GM10248 (cell line): ENCODE measurements around the gene NCK1.

ENCODE experiments used
- CTCF ChIA-PET: fragments of 300-600 bp; sonication (Branson Sonifier 250); formaldehyde crosslinking; extraction: SDS; loops from one replicate; lab custom pipeline; 2021; ENCODE audit warnings: antibody characterized with exemption; lab: Yijun Ruan, JAX
- POLR2A ChIA-PET: fragments of 350-650 bp; sonication (Branson Sonifier 250); formaldehyde crosslinking; extraction: SDS; loops from one replicate; lab custom pipeline; 2020; ENCODE audit warnings: antibody characterized with exemption; lab: Yijun Ruan, JAX
- DNase-seq: peaks from one replicate; pipeline ENCODE4 v3.0.0; 2012; ENCODE audit errors: extremely low spot score
- CTCF ChIP-seq: IDR thresholded peaks from 2 replicates; pipeline ENCODE4 v1.5.1; 2012; ENCODE audit warnings: mild to moderate bottlenecking, low read depth; ENCODE audit errors: extremely low read depth, missing control alignments, control extremely low read depth

The NCK1 gene

GRCh38 chr3:136861890-136862616, at the start of gene NCK1:
TSS of gene NCK1 (plus strand) at chr3:136862208. CDS start at chr3:136928002, 65,794 bp downstream.
- POLR2A ChIA-PET, result interaction anchor here (1.0 to 1.7 kb wide), 2 partner anchors 23 to 109 kb away, joined by 4 to 12 read pairs; partner anchors contain the start of gene STAG1
- TF ChIP-seq CTCF, result peak; percentile 11
- peak; percentile 97 for DNase-seq
- CTCF ChIA-PET, result interaction anchor here (1.2 to 4.0 kb wide), 9 partner anchors 11 to 470 kb away, joined by 3 to 15 read pairs (median 6); partner anchors contain the start of gene STAG1

DNA sequence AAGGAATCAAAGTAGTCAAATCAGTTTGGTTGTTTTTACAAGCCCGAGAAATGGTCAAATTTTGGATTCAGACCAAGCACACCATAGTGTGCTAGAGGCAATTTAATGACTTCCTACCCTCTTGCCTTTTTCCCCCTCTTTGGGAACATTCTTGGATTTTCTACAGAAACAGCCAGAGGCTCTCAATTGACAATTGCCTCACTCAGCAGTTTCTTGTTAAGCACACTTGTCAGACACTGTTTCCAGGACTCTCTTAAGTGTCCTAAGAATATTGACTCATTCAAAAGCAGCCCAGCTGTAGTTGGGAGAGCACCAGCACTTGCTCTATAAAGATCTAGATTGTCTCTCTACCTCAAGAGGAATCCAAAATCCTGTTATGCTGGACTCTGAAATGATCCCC, 44.6 kb upstream of the NCK1 start:
- TF ChIP-seq CTCF, result no peak
- POLR2A ChIA-PET, result no interaction called here
- no peak for DNase-seq
- CTCF ChIA-PET, result interaction anchor here (1.0 kb wide), 1 partner anchor 196 kb away, joined by 3 read pairs; no protein-coding TSS in a partner anchor

GRCh38 chr3:136818191-136818768, 43.7 kb upstream of the NCK1 start:
- peak; percentile 54 for DNase-seq
- POLR2A ChIA-PET, result no interaction called here
- CTCF ChIA-PET, result no interaction called here
- TF ChIP-seq CTCF, result no peak

- ChIA-PET CTCF (no interaction called here), POLR2A (no interaction called here)
- no peak for TF ChIP-seq CTCF
- DNase-seq, result peak; percentile 59
These were observed 43.1 kb upstream of the NCK1 start, which contains the start of gene SLC35G2 for GRCh38 chr3:136818769-136819391. TSS of gene SLC35G2 (plus strand) at chr3:136819126. CDS start at chr3:136854461, 35,335 bp downstream.

- DNase-seq, result peak; percentile 32
- ChIA-PET POLR2A (no interaction called here), CTCF (no interaction called here)
- no peak for TF ChIP-seq CTCF
These were observed 42.6 kb upstream of the NCK1 start for GRCh38 chr3:136819392-136819730.
